ENCODE data around the gene UGGT2.

The UGGT2 gene

DNA sequence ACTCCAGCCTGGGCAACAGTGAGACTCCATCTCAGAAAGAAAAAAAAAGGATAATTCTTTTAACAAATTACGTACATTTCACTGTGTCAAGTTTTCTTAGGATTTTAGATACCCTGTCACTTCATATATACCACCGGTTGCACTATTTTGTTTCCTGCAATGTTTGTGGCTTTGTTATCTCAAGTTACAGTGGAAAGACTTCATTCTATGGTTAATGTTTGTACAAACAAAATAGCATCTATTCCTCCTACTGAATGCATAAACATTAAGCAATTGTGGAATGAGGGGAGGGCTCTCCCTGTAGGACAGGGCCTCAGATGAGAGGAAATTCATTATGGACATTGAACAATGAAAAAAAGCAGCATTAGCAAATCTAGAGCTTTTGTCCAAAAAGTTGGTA lies 256.2 kb downstream of the UGGT2 start:
- TF ChIP-seq EZH2phosphoT487 (IDR thresholded peaks at IDR 0.05; ENCODE audit: borderline replicate concordance, low read length) (no peak), CTCF (IDR thresholded peaks at IDR 0.05; ENCODE audit: low read depth, low read length, poor library complexity, severe bottlenecking) (no peak)
- no peak overlapping the region for H3K4me2 ChIP-seq (ENCODE audit: low read length)
- no peaks in the 10 kb centered on the region for H3K9me3 ChIP-seq (ENCODE audit: control insufficient read depth, insufficient read depth, low read length)
- no peaks in the 10 kb centered on the region for H3K4me1 ChIP-seq (ENCODE audit: control insufficient read depth, low read length)
- H3K9me2 ChIP-seq (replicated peaks; ENCODE audit: control insufficient read depth, low read length): no peaks in the 10 kb centered on the region
- H3K27ac ChIP-seq (ENCODE audit: low read depth, low read length): no peak overlapping the region
- H4K20me1 ChIP-seq (ENCODE audit: control insufficient read depth, insufficient read depth, low read depth, low read length): no peaks in the 10 kb centered on the region
- H3K27me3 ChIP-seq (ENCODE audit: control insufficient read depth, low read length): no peaks in the 10 kb centered on the region
- no peak overlapping the region for H3K4me3 ChIP-seq (ENCODE audit: low read length)
- H3K36me3 ChIP-seq (ENCODE audit: control insufficient read depth, low read length): peaks cover 9% of the 10 kb centered on the region; the same call in 1 of the 2 replicates
- H3F3A ChIP-seq (ENCODE audit: control insufficient read depth, insufficient read depth): 0 out of 2 replicates have a peak, but pooled peaks cover 2% of the 10 kb centered on the region
- H3K79me2 ChIP-seq (ENCODE audit: control insufficient read depth, low read length): no peaks in the 10 kb centered on the region

DNA sequence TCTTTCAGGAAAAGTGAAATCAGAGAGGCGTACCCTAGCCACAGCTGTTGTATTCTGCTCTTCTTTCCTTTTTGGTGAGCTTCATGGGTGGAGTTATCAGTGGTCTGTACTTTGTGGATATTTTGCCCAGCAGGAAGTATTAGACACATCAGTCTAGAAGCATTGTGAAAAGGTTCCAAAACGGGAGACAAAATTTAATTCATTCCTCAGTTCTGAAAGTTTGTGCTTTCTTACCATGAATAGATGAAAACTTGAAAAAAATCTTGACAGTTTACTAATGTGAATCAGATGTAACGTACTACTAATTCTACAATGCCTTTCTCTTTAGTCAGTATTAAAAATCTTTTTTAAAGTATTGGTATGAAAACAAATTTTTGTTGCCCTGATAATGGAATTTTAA lies 259.4 kb downstream of the UGGT2 start:
- Histone ChIP-seq H3K4me2 (ENCODE audit: low read length) (no peak overlapping the region), H3K27me3 (ENCODE audit: control insufficient read depth, low read length) (no peaks in the 10 kb centered on the region), H3K36me3 (ENCODE audit: control insufficient read depth, low read length) (peaks cover 29% of the 10 kb centered on the region), H3K9me3 (ENCODE audit: control insufficient read depth, insufficient read depth, low read length) (no peaks in the 10 kb centered on the region), H3F3A (ENCODE audit: control insufficient read depth, insufficient read depth) (0 out of 2 replicates have a peak, but pooled peaks cover 2% of the 10 kb centered on the region), H3K9me2 (replicated peaks; ENCODE audit: control insufficient read depth, low read length) (no peaks in the 10 kb centered on the region), H3K27ac (ENCODE audit: low read depth, low read length) (no peak overlapping the region), H4K20me1 (ENCODE audit: control insufficient read depth, insufficient read depth, low read depth, low read length) (no peaks in the 10 kb centered on the region), H3K79me2 (ENCODE audit: control insufficient read depth, low read length) (no peaks in the 10 kb centered on the region), H3K4me1 (ENCODE audit: control insufficient read depth, low read length) (no peaks in the 10 kb centered on the region), H3K4me3 (ENCODE audit: low read length) (no peak overlapping the region)
- TF ChIP-seq CTCF (IDR thresholded peaks at IDR 0.05; ENCODE audit: low read depth, low read length, poor library complexity, severe bottlenecking): no peak
- no peak for TF ChIP-seq EZH2phosphoT487 (IDR thresholded peaks at IDR 0.05; ENCODE audit: borderline replicate concordance, low read length)

GRCh38 chr13:95793018-95793555 lies 260.1 kb downstream of the UGGT2 start:
- Histone ChIP-seq H3K4me1 (ENCODE audit: control insufficient read depth, low read length) (no peaks in the 10 kb centered on the region), H3K36me3 (ENCODE audit: control insufficient read depth, low read length) (peaks cover 36% of the 10 kb centered on the region), H3K4me3 (ENCODE audit: low read length) (no peak overlapping the region), H3K27ac (ENCODE audit: low read depth, low read length) (no peak overlapping the region), H3K9me3 (ENCODE audit: control insufficient read depth, insufficient read depth, low read length) (no peaks in the 10 kb centered on the region), H3K9me2 (replicated peaks; ENCODE audit: control insufficient read depth, low read length) (no peaks in the 10 kb centered on the region), H3K79me2 (ENCODE audit: control insufficient read depth, low read length) (no peaks in the 10 kb centered on the region), H3F3A (ENCODE audit: control insufficient read depth, insufficient read depth) (0 out of 2 replicates have a peak, but pooled peaks cover 2% of the 10 kb centered on the region), H3K27me3 (ENCODE audit: control insufficient read depth, low read length) (no peaks in the 10 kb centered on the region), H3K4me2 (ENCODE audit: low read length) (no peak overlapping the region), H4K20me1 (ENCODE audit: control insufficient read depth, insufficient read depth, low read depth, low read length) (no peaks in the 10 kb centered on the region)
- no peak for TF ChIP-seq EZH2phosphoT487 (IDR thresholded peaks at IDR 0.05; ENCODE audit: borderline replicate concordance, low read length)
- no peak for TF ChIP-seq CTCF (IDR thresholded peaks at IDR 0.05; ENCODE audit: low read depth, low read length, poor library complexity, severe bottlenecking)

Measured in DOHH2 (cell line).